ENCODE results near the gene ZBTB7C. TPM values are rescaled to one million over a fixed set of nuclear protein-coding genes. Genes with fewer than 3 reads are reported as not detected.

ZBTB7C gene
- polyA plus RNA-seq, 1 experiment = not detected

GRCh38 chr18:48376934-48377333, 32.2 kb downstream of the ZBTB7C start:
- no peak for DNase-seq (ENCODE audit: low read depth)
- Histone ChIP-seq H3K27me3 (ENCODE audit: control insufficient read depth, insufficient read depth, low read length) (peaks cover 9% of the 10 kb centered on the region), H3K36me3 (ENCODE audit: control insufficient read depth, insufficient read depth, low read length) (no peaks in the 10 kb centered on the region), H3K4me3 (ENCODE audit: low read depth, low read length) (no peak overlapping the region)
- TF ChIP-seq CTCF (IDR thresholded peaks at IDR 0.05; ENCODE audit: insufficient read depth, low read depth, low read length) = no peak
- ChIA-PET POLR2A (no interaction called here), CTCF (no interaction called here)

- peaks cover 6% of the 10 kb centered on the region for H3K27me3 ChIP-seq (ENCODE audit: control insufficient read depth, insufficient read depth, low read length)
- DNase-seq (ENCODE audit: low read depth) = no peak
- no peaks in the 10 kb centered on the region for H3K36me3 ChIP-seq (ENCODE audit: control insufficient read depth, insufficient read depth, low read length)
- POLR2A ChIA-PET = no interaction called here
- H3K4me3 ChIP-seq (ENCODE audit: low read depth, low read length) = no peak overlapping the region
- CTCF ChIA-PET = no interaction called here
- TF ChIP-seq CTCF (IDR thresholded peaks at IDR 0.05; ENCODE audit: insufficient read depth, low read depth, low read length) = no peak
These were observed 32.8 kb downstream of the ZBTB7C start for GRCh38 chr18:48376406-48376805.

- H3K27me3 ChIP-seq (ENCODE audit: control insufficient read depth, insufficient read depth, low read length) = peaks cover 6% of the 10 kb centered on the region
- TF ChIP-seq CTCF (IDR thresholded peaks at IDR 0.05; ENCODE audit: insufficient read depth, low read depth, low read length) = no peak
- ChIA-PET CTCF (interaction anchor here (0.5 kb wide), 1 partner anchor 652 kb away, joined by 3 read pairs; no protein-coding TSS in a partner anchor), POLR2A (no interaction called here)
- no peak for DNase-seq (ENCODE audit: low read depth)
- H3K4me3 ChIP-seq (ENCODE audit: low read depth, low read length) = no peak overlapping the region
- no peaks in the 10 kb centered on the region for H3K36me3 ChIP-seq (ENCODE audit: control insufficient read depth, insufficient read depth, low read length)
These were observed 33.9 kb downstream of the ZBTB7C start for GRCh38 chr18:48375150-48375800.

GRCh38 chr18:48374423-48375149, 34.6 kb downstream of the ZBTB7C start:
- ChIA-PET POLR2A (no interaction called here), CTCF (no interaction called here)
- Histone ChIP-seq H3K4me3 (ENCODE audit: low read depth, low read length) (no peak overlapping the region), H3K27me3 (ENCODE audit: control insufficient read depth, insufficient read depth, low read length) (peaks cover 6% of the 10 kb centered on the region), H3K36me3 (ENCODE audit: control insufficient read depth, insufficient read depth, low read length) (no peaks in the 10 kb centered on the region)
- no peak for TF ChIP-seq CTCF (IDR thresholded peaks at IDR 0.05; ENCODE audit: insufficient read depth, low read depth, low read length)
- DNase-seq (ENCODE audit: low read depth) = no peak

GRCh38 chr18:48371854-48372602, 37.2 kb downstream of the ZBTB7C start:
- H3K27me3 ChIP-seq (ENCODE audit: control insufficient read depth, insufficient read depth, low read length) = peaks cover 6% of the 10 kb centered on the region
- DNase-seq (ENCODE audit: low read depth) = no peak
- H3K4me3 ChIP-seq (ENCODE audit: low read depth, low read length) = no peak overlapping the region
- no peaks in the 10 kb centered on the region for H3K36me3 ChIP-seq (ENCODE audit: control insufficient read depth, insufficient read depth, low read length)
- no peak for TF ChIP-seq CTCF (IDR thresholded peaks at IDR 0.05; ENCODE audit: insufficient read depth, low read depth, low read length)
- CTCF ChIA-PET = no interaction called here
- POLR2A ChIA-PET = no interaction called here
